COR-L47 (cell line): ENCODE data around the gene CST6.
A peak's percentile ranks its signal among the peaks of the same experiment; 100 is the strongest.
"Not testable (repeated sequence)": the region's sequence is repeated elsewhere in the genome, so short reads cannot be mapped to it uniquely, and the experiment has no call there.

ENCODE experiments used
- DNase-seq: peaks from one replicate; lab custom pipeline; 2025; lab: John Stamatoyannopoulos, UW

Gene CST6

GRCh38 chr11:65983589-65983987 is 28.2 kb upstream of the CST6 start:
- no peak for DNase-seq

- no peak for DNase-seq
These were observed 24.5 kb upstream of the CST6 start for GRCh38 chr11:65987336-65987735.

DNA sequence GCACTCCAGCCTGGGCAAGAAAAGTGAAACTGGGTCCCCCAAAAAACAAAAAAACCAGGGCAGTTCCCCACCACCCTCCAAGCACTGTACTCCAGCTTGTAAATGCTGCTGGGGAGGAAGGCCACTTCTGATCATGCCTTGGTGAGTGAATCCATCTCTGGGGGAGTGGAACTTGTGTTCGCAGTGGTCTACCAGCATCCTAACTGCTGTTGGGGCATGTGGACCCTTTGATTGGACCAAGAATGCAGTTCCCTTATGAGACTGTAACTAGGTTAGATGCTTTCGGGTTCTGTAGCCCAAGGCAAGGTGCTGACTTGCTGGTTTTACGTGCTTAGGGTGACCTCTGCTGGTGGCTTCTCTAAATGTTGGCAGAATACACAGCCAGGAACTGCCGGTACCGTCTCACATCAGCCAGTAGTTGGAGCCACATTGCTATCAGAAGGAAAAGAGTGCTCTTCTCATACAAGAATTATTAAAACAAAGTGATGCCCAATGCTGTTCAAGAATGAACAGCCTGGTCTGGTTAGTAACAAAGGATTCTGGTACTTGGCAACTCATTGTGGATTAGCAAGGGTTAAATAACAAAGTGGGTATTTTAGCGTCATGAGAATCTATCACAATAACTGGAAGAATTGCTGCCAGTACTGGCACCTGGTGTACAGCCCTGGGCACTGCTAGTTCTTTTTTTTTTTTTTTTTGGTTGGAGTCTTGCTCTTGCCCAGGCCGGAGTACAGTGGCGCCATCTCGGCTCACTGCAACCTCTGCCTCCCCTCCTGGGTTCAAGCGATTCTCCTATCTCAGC is 22.8 kb upstream of the CST6 start:
- DNase-seq, result peak; percentile 86

DNA sequence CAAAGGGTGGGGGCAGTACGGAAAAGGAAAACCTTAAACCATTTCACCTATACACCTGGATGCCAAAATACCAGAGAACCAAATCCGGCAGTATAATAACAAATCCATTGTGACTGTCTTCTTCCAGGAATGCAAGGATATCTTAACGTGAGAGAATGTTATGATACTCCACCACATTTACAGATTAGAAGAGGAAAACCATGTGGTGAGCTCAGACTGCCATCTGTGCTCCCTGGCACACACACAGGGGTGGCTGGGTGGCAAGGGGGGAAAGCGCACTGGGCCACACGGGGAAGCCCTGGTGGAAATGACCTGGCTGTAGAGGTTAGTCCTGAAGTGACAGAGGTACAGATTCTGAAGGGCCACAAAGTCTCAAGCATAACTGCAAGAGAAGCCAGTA is 19.8 kb upstream of the CST6 start:
- no peak for DNase-seq

DNA sequence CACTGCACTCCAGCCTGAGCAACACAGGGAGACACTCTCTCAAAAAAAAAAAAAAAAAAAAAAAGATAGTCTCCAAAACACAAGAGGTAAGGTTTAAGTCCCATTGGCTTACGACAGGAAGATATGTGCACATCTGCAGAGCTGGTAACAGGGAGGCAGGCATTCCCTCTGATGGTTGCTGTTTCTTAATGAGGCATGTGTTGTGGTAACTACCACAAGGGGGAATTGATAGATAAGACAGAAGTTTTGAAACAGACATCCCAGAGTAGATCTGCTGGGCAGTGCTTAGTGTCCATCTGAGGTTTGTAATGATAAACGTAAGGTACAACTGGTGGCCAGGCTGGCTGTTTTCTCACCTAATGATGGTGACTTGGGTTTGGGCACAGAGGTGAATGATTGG is 14.5 kb upstream of the CST6 start:
- no peak for DNase-seq

DNA sequence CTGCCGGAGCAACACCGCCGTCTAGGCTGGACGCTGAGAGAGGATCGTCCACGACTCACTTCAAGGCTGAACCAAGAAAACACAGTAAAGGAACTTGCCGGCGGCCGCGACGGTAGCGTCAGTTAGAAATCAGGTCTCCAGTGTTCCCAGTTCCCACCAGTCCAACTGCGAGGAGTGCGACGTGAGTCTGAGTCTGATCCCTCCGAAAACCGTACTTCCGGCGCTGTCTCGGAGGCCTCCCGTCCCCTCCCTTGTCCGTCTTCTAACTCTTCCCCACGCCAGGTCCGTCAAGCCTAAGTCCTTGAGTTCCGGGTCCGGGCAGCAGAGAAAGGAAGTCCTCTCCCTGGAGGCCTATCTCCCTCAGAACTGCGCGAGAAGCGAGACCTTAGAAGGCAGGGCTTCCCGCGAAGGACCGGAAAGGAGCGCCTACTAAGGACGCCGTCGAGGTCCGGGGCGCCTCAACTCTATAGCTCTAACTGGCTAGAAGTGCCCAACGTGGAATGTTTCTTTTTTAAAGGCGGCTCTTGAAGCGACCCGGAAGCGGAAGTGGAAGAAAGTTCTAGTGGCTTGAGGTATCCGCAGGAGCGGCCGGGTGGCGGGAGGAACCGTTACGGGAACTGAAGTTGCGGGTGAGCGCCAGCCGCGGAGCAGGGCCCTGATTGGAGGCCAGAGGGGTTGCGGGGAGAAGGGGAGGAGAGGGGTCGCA is 9.7 kb upstream of the CST6 start, which contains the start of the genes BANF1 and EIF1AD:
TSS of gene BANF1 (plus strand) at position 562 of the 706 bp plus-strand sequence. CDS start 748 bp downstream, outside the sequence.
TSS of gene EIF1AD (minus strand) at position 216 of the 706 bp plus-strand sequence. CDS start 1,768 bp downstream, outside the sequence.
- DNase-seq, result peak; percentile 99

DNA sequence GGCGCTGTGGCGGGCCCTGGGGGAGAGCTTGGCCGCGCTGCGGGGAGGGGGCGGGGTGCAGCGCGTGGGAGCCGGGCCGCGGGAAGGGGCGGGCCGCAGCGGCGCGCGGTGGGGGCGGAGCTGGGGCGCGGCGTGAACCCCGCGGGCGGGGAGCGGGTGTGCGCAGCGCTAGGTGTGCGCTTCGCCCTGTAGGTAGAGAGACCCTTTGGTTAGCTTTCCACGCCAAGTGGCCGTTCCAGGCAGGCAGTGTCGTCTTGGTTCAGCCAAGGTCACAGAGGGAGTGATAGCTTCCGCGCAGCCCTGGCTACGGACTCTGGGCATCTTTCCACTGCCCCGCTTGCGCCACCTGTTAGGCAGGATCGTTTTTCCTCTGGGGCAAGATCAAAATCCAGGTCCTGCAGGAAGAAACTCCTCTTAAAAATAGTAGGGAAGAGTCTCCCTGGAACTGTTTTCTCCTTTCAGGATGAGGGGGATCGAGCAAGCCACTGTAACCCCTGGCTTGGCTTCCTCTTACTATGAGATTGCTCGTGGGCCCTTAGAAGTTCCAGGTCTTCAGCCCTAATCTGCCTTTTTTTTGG is 9.1 kb upstream of the CST6 start:
- peak; percentile 51 for DNase-seq

- DNase-seq, result no peak
These were observed 8.5 kb upstream of the CST6 start for GRCh38 chr11:66003291-66003690.

GRCh38 chr11:66004186-66004585 is 7.6 kb upstream of the CST6 start:
- DNase-seq, result no peak

DNA sequence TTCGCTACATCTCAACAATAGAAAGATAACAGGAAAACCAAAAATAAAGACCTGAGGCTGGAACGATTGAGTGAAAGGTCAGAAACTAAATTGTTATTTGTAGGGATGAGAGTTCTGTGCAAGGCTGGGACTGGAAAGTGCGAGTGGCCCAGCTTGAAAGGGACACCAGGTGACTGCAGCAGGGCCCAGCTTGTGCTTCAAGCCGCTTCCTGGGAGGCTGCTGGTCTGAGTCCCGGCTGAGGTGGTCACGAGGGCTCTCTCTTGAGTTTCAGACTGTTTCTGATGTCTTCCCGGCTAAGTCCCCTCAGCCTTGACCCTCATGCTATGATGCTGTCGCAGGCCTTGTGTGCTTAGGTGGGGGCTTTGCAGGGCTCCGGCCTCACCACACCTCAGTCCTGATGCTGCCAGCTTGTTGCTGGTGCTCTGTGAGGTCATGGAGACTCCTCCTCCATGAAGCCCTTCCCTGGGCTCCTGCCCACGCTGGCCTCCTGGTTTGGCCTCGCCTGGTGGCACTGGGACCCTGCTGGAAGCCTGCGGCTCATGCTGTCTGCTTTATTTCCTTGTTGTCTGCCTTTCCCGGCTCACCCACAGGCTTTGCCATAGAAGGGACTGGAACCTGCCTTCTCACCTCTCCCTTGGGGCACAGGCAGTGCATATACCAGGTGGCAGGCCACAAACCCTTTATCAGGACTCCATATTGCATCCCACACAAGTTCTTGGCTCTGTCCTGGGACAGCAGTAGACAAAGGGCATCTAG is 5.5 kb upstream of the CST6 start:
- no peak for DNase-seq

DNA sequence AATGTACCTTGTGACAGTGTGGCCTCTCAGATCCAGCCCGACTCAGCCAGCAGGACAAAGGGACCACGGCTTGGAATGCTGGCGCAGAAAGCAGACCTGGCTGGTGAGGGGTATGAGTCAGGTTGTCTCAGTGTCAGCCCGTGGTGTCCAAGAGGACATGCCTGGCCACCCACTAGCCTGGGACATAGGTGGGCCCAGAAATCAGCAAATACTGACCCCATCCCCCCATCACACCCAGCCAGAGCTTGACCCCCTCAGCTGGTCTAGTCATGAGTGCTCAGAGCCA is 5.0 kb upstream of the CST6 start:
- DNase-seq, result no peak

- no peak for DNase-seq
These were observed 4.6 kb upstream of the CST6 start for GRCh38 chr11:66007201-66007634.

GRCh38 chr11:66008095-66008467 is 3.7 kb upstream of the CST6 start:
- DNase-seq, result no peak

DNA sequence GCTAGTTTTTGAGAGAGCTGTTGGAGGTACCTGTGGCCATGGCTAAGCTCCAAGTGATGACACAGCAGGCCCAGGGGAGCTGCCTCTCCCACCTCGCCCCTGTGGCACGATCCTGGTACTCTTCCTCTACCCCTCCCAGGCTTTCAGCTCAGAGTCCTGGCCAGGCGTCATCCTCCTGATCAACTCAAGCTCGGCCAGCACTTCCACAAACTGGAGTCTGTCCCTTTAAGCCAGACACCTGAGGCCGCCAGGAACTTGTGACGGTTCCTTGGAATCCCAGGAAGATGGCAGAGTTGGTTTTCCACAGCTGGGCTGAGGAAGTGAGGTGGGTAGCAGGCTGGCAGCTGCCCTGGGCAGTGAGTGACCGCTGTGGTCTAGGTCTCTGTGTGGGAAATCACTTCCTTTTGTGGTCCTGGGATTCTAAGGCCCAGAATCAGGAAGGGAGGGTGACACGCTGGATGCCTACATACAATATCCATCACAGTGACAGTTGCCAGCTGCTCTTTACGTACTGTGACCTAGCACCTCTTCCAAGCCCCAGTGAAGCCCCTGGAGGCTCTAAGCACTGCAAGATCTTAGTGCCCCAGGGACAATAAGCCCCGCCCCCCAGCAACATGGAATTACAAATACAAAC is 3.2 kb upstream of the CST6 start:
- no peak for DNase-seq

DNA sequence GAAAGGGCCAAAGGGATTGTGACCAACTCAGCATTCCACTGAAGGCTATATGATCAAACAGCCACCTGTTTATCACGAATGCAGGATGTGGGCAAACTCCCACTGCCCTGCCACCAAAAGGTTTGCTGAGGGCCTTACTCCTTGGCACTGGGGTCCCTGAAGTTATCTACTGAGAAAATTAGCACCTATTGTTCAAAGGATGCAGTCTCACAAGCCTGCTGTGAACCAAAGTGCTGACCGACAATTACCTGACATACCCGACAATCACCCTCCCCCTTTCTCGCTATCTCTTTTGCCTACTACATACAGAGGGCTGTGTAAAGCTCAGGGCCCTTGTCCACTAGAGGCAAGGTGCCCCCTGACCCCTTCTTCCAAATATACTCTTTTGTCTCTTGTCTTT is 1.8 kb upstream of the CST6 start:
- DNase-seq, result not testable (repeated sequence)

GRCh38 chr11:66011239-66011784 is 496 bp upstream of the CST6 start:
- no peak for DNase-seq

- no peak for DNase-seq
These were observed 650 bp downstream of the CST6 start for GRCh38 chr11:66012371-66012945.

- DNase-seq, result no peak
These were observed 1.3 kb downstream of the CST6 start for GRCh38 chr11:66012946-66013761.

GRCh38 chr11:66013762-66014100 is 1.9 kb downstream of the CST6 start:
- no peak for DNase-seq

GRCh38 chr11:66014804-66015453 is 3.1 kb downstream of the CST6 start:
- DNase-seq, result no peak
